ENCODE results near the gene PDCD7. TPM values are rescaled to one million over a fixed set of nuclear protein-coding genes. Genes with fewer than 3 reads are reported as not detected.

The PDCD7 gene
- total RNA-seq, 1 experiment from 2014 or later, result 9.5 TPM

DNA sequence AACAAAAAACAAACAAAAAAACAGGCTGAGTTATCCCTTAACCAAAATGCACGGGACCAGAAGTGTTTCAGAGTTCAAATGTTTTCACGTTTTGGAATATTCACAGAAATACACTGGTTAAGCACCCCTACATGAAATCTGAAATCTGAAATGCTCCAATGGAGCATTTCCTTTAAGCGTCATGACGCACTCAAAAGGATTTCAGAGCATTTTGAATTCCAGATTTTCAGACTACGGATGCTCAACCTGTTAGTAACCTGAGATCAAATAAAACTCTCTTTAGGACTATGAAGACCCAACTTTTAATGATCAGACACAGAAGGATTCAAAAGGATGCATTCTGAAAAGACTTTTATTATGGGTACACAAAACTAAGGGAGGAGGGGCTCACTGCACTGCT is 41.9 kb upstream of the PDCD7 start:
- ChIA-PET CTCF (no interaction called here), POLR2A (ENCODE audit: unreplicated experiment) (no interaction called here)
- Histone ChIP-seq H3K4me1 (ENCODE audit: insufficient read depth, low read length) (peaks cover 9% of the 10 kb centered on the region; the same call in 1 of the 2 replicates), H4K20me1 (ENCODE audit: low read length) (no peaks in the 10 kb centered on the region), H2AFZ (ENCODE audit: low read length) (no peak overlapping the region), H3F3A (ENCODE audit: low read length, unreplicated experiment) (no peaks in the 10 kb centered on the region), H3K36me3 (ENCODE audit: low read depth, low read length) (peaks cover 19% of the 10 kb centered on the region; the same call in 1 of the 2 replicates), H3K4me3 (ENCODE audit: low read length) (no peak overlapping the region), H3K27me3 (ENCODE audit: low read length) (no peaks in the 10 kb centered on the region), H3K9me2 (replicated peaks; ENCODE audit: low read length) (no peaks in the 10 kb centered on the region), H3K9me3 (ENCODE audit: low read length) (no peaks in the 10 kb centered on the region), H3K4me2 (ENCODE audit: low read length) (no peak overlapping the region), H3K27ac (ENCODE audit: low read length) (no peak overlapping the region), H3K9ac (ENCODE audit: low read length) (no peak overlapping the region), H3K79me2 (ENCODE audit: low read length) (peaks cover 14% of the 10 kb centered on the region)
- intact Hi-C loops (cut with micrococcal nuclease), result no loop called here
- ATAC-seq, result no peak
- DNase-seq, result no peak
- BruUV-seq (replicated peaks), result no TSS peak
- TF ChIP-seq, protein P1, sequence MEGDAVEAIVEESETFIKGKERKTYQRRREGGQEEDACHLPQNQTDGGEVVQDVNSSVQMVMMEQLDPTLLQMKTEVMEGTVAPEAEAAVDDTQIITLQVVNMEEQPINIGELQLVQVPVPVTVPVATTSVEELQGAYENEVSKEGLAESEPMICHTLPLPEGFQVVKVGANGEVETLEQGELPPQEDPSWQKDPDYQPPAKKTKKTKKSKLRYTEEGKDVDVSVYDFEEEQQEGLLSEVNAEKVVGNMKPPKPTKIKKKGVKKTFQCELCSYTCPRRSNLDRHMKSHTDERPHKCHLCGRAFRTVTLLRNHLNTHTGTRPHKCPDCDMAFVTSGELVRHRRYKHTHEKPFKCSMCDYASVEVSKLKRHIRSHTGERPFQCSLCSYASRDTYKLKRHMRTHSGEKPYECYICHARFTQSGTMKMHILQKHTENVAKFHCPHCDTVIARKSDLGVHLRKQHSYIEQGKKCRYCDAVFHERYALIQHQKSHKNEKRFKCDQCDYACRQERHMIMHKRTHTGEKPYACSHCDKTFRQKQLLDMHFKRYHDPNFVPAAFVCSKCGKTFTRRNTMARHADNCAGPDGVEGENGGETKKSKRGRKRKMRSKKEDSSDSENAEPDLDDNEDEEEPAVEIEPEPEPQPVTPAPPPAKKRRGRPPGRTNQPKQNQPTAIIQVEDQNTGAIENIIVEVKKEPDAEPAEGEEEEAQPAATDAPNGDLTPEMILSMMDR (conservative IDR thresholded peaks at IDR 0.05; ENCODE audit: low read depth, low read length), result no peak
- TF ChIP-seq EZH2phosphoT487 (IDR thresholded peaks at IDR 0.05; ENCODE audit: borderline replicate concordance, low read length) (no peak), EZH2 (IDR thresholded peaks at IDR 0.05; ENCODE audit: low read length, unreplicated experiment) (no peak)

DNA sequence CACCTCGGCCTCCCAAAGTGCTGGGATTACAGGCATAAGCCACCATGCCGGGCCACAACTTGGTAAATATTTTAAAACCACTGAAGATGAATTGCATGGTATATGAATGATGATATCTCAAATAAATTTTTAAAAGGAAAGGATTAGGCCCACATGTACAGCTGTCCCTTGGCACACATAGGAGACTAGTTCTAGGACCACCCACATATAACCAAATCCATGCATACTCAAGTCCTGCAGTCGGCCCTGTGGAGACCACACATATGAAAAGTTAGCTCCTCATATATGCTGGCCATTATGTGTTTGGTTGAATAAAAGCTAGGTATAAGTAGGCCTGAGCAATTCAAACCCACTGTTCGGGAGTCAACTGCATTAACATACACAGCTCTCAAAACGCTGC is 40.9 kb upstream of the PDCD7 start:
- Histone ChIP-seq H3K9me2 (replicated peaks; ENCODE audit: low read length) (no peaks in the 10 kb centered on the region), H3K36me3 (ENCODE audit: low read depth, low read length) (peaks cover 19% of the 10 kb centered on the region; the same call in 1 of the 2 replicates), H3K9me3 (ENCODE audit: low read length) (no peaks in the 10 kb centered on the region), H3K27ac (ENCODE audit: low read length) (no peak overlapping the region), H3K4me2 (ENCODE audit: low read length) (no peak overlapping the region), H3K27me3 (ENCODE audit: low read length) (no peaks in the 10 kb centered on the region), H4K20me1 (ENCODE audit: low read length) (no peaks in the 10 kb centered on the region), H3K9ac (ENCODE audit: low read length) (no peak overlapping the region), H3K79me2 (ENCODE audit: low read length) (peaks cover 4% of the 10 kb centered on the region), H3F3A (ENCODE audit: low read length, unreplicated experiment) (no peaks in the 10 kb centered on the region), H2AFZ (ENCODE audit: low read length) (no peak overlapping the region), H3K4me1 (ENCODE audit: insufficient read depth, low read length) (peaks cover 9% of the 10 kb centered on the region; the same call in 1 of the 2 replicates), H3K4me3 (ENCODE audit: low read length) (no peak overlapping the region)
- TF ChIP-seq EZH2 (IDR thresholded peaks at IDR 0.05; ENCODE audit: low read length, unreplicated experiment) (no peak), EZH2phosphoT487 (IDR thresholded peaks at IDR 0.05; ENCODE audit: borderline replicate concordance, low read length) (no peak)
- TF ChIP-seq, protein P1 (conservative IDR thresholded peaks at IDR 0.05; ENCODE audit: low read depth, low read length), result no peak
- ChIA-PET CTCF (no interaction called here), POLR2A (ENCODE audit: unreplicated experiment) (no interaction called here)
- intact Hi-C loops (cut with micrococcal nuclease), result no loop called here
- DNase-seq, result no peak
- no TSS peak for BruUV-seq (replicated peaks)
- no peak for ATAC-seq

DNA sequence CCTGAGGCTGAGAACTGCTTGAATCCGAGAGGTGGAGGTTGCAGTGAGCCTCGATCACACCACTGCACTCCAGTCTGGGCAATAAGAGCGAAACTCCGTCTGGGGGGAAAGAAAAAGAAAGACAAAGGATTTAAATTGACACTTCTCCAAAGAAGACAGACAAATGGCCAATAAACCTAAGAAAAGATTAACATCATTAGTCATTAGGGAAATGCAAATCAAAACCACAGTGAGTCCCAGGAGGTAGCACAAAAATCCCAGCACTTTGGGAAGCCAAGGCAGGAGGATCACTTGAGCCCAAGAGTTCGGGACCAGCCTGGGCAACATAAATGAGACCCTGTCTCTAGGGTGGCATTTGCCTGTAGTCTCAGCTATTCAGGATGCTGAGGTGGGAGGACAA is 38.9 kb upstream of the PDCD7 start:
- Histone ChIP-seq H3K27ac (ENCODE audit: low read length) (no peak overlapping the region), H3K79me2 (ENCODE audit: low read length) (no peaks in the 10 kb centered on the region), H3K9ac (ENCODE audit: low read length) (no peak overlapping the region), H2AFZ (ENCODE audit: low read length) (no peak overlapping the region), H4K20me1 (ENCODE audit: low read length) (no peaks in the 10 kb centered on the region), H3K4me2 (ENCODE audit: low read length) (no peak overlapping the region), H3K4me3 (ENCODE audit: low read length) (no peak overlapping the region), H3K36me3 (ENCODE audit: low read depth, low read length) (peaks cover 14% of the 10 kb centered on the region; the same call in 1 of the 2 replicates), H3K27me3 (ENCODE audit: low read length) (no peaks in the 10 kb centered on the region), H3K9me3 (ENCODE audit: low read length) (no peaks in the 10 kb centered on the region), H3F3A (ENCODE audit: low read length, unreplicated experiment) (no peaks in the 10 kb centered on the region), H3K4me1 (ENCODE audit: insufficient read depth, low read length) (peaks cover 7% of the 10 kb centered on the region; the same call in 1 of the 2 replicates), H3K9me2 (replicated peaks; ENCODE audit: low read length) (no peaks in the 10 kb centered on the region)
- DNase-seq (no peak), ATAC-seq (no peak)
- ChIA-PET CTCF (no interaction called here), POLR2A (ENCODE audit: unreplicated experiment) (no interaction called here)
- TF ChIP-seq, protein P1 (conservative IDR thresholded peaks at IDR 0.05; ENCODE audit: low read depth, low read length), result no peak
- TF ChIP-seq EZH2phosphoT487 (IDR thresholded peaks at IDR 0.05; ENCODE audit: borderline replicate concordance, low read length) (no peak), EZH2 (IDR thresholded peaks at IDR 0.05; ENCODE audit: low read length, unreplicated experiment) (no peak)
- intact Hi-C loops (cut with micrococcal nuclease), result no loop called here
- BruUV-seq (replicated peaks), result no TSS peak
